Measurements from ENCODE around the gene USP6.
A peak's percentile ranks its signal among the peaks of the same experiment; 100 is the strongest.
"Not testable (repeated sequence)": the region's sequence is repeated elsewhere in the genome, so short reads cannot be mapped to it uniquely, and the experiment has no call there.

Gene USP6

DNA sequence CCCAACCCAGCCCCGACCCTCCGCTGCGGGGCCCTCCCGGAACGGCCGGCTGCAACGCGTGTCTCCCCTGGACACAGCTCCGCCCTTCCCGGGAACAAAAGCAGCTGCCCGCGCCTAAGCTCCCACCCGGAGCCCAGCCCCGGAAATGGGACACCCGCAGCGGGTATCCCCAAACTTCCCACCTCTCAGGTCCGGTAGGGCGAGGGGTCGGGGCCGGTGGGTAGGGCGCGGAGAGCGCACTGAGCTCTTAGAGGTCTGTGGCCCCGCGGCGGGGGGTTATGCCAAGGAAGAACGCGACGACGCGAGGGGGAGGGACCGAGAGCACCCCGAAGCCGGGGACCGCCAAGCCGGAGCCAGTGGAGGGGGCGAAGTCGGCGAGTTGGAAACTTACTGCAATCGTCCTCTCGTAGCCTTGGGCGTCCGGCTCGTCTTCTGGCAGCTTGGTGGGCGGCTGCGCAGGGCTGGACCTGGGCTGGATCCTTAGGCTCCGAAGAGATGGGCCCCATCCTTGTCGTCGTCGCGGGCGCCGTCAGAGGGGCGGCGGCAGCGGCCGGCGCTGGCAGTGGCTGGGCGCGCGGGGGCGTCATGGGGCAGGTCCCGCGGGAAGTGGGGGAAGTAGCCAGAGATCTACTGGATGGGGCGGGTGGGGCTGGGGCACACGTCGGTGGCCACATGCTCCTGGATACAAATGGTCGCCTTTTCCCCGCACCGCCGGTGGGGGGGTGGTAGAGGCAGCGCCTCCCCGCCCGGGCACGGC lies 6.9 kb downstream of the USP6 start:
- Histone ChIP-seq H3K4me2 (ENCODE audit: low read length, poor library complexity, severe bottlenecking) (peak overlapping the region; percentile 85), H2AFZ (ENCODE audit: low read depth, low read length) (peak overlapping the region; percentile 30), H2BK15ac (ENCODE audit: low read depth, poor library complexity, severe bottlenecking) (no peak overlapping the region), H3K23ac (ENCODE audit: low read length in 2 of 2) (peak overlapping the region in 1 of 2 experiments; percentile 56), H3K18ac (ENCODE audit: low read depth in 1 of 2, low read length in 2 of 2) (peak overlapping the region in 1 of 2 experiments; percentile 44), H4K91ac (ENCODE audit: low read length) (peak overlapping the region; percentile 68), H3K4me1 (ENCODE audit: control insufficient read depth, insufficient read depth, low read depth, low read length) (peaks cover 15% of the 10 kb centered on the region), H2BK120ac (ENCODE audit: low read depth, low read length) (no peak overlapping the region), H3K27me3 (ENCODE audit: control insufficient read depth in 1 of 2, insufficient read depth in 1 of 2, low read length in 2 of 2) (peaks cover 43 to 56% of the 10 kb centered on the region in 2 experiments), H2AK5ac (ENCODE audit: low read length, severe bottlenecking) (no peak overlapping the region), H3K79me1 (replicated peaks; ENCODE audit: low read length, poor library complexity, severe bottlenecking) (no peaks in the 10 kb centered on the region), H4K8ac (ENCODE audit: low read length) (peak overlapping the region; percentile 78), H3K14ac (ENCODE audit: low read length in 2 of 2) (no peak overlapping the region), H2BK5ac (ENCODE audit: low read depth, low read length, poor library complexity, severe bottlenecking) (no peak overlapping the region), H3K9me3 (ENCODE audit: control insufficient read depth, low read length) (peaks cover 7% of the 10 kb centered on the region), H3K4ac (ENCODE audit: low read depth in 1 of 2, low read length in 2 of 2) (peak overlapping the region in 1 of 2 experiments; percentile 19), H3K4me3 (ENCODE audit: insufficient read depth in 1 of 2, low read depth in 1 of 2, low read length in 2 of 2) (peak overlapping the region; percentile 60 to 68), H3K36me3 (ENCODE audit: control insufficient read depth in 1 of 2, insufficient read depth in 2 of 2, low read depth in 1 of 2, low read length in 2 of 2) (peaks cover 0 to 5% of the 10 kb centered on the region in 2 experiments), H2BK12ac (ENCODE audit: low read length in 2 of 2) (no peak overlapping the region), H3K9ac (ENCODE audit: low read length) (peak overlapping the region; percentile 55), H3K27ac (ENCODE audit: low read length, poor library complexity, severe bottlenecking) (no peak overlapping the region)
- WGBS = 4% methylated on average over 66 of the region's 75 CpGs
- peak; percentile 15 for DNase-seq

- Histone ChIP-seq H2BK120ac (ENCODE audit: low read depth, low read length) (no peak overlapping the region), H3K9me3 (ENCODE audit: control insufficient read depth, low read length) (peaks cover 2% of the 10 kb centered on the region), H2BK12ac (ENCODE audit: low read length in 2 of 2) (no peak overlapping the region), H3K79me1 (replicated peaks; ENCODE audit: low read length, poor library complexity, severe bottlenecking) (no peaks in the 10 kb centered on the region), H2BK15ac (ENCODE audit: low read depth, poor library complexity, severe bottlenecking) (no peak overlapping the region), H3K4me3 (ENCODE audit: insufficient read depth in 1 of 2, low read depth in 1 of 2, low read length in 2 of 2) (peak overlapping the region in 1 of 2 experiments; percentile 24), H2BK5ac (ENCODE audit: low read depth, low read length, poor library complexity, severe bottlenecking) (no peak overlapping the region), H2AK5ac (ENCODE audit: low read length, severe bottlenecking) (no peak overlapping the region), H3K27ac (ENCODE audit: low read length, poor library complexity, severe bottlenecking) (no peak overlapping the region), H3K18ac (ENCODE audit: low read depth in 1 of 2, low read length in 2 of 2) (peak overlapping the region in 1 of 2 experiments; percentile 44), H4K8ac (ENCODE audit: low read length) (no peak overlapping the region), H3K4me2 (ENCODE audit: low read length, poor library complexity, severe bottlenecking) (no peak overlapping the region), H4K91ac (ENCODE audit: low read length) (no peak overlapping the region), H2AFZ (ENCODE audit: low read depth, low read length) (peak overlapping the region; percentile 48), H3K4me1 (ENCODE audit: control insufficient read depth, insufficient read depth, low read depth, low read length) (peaks cover 15% of the 10 kb centered on the region), H3K4ac (ENCODE audit: low read depth in 1 of 2, low read length in 2 of 2) (no peak overlapping the region), H3K36me3 (ENCODE audit: control insufficient read depth in 1 of 2, insufficient read depth in 2 of 2, low read depth in 1 of 2, low read length in 2 of 2) (peaks cover 0 to 5% of the 10 kb centered on the region in 2 experiments), H3K23ac (ENCODE audit: low read length in 2 of 2) (peak overlapping the region in 1 of 2 experiments; percentile 70), H3K27me3 (ENCODE audit: control insufficient read depth in 1 of 2, insufficient read depth in 1 of 2, low read length in 2 of 2) (peaks cover 38 to 51% of the 10 kb centered on the region in 2 experiments), H3K14ac (ENCODE audit: low read length in 2 of 2) (peak overlapping the region in 1 of 2 experiments; percentile 5), H3K9ac (ENCODE audit: low read length) (no peak overlapping the region)
- no peak for DNase-seq
- WGBS = 71% methylated on average over 45 of the region's 53 CpGs
Observed at GRCh38 chr17:5123343-5124124, 7.7 kb downstream of the USP6 start.

GRCh38 chr17:5124125-5124760 lies 8.4 kb downstream of the USP6 start:
- H3K4me3 ChIP-seq (ENCODE audit: insufficient read depth in 1 of 2, low read depth in 1 of 2, low read length in 2 of 2); H3K4ac ChIP-seq (ENCODE audit: low read depth in 1 of 2, low read length in 2 of 2); H4K8ac ChIP-seq (ENCODE audit: low read length); H3K79me1 ChIP-seq (replicated peaks; ENCODE audit: low read length, poor library complexity, severe bottlenecking); H3K23ac ChIP-seq (ENCODE audit: low read length in 2 of 2); H3K36me3 ChIP-seq (ENCODE audit: control insufficient read depth in 1 of 2, insufficient read depth in 2 of 2, low read depth in 1 of 2, low read length in 2 of 2); H2BK12ac ChIP-seq (ENCODE audit: low read length in 2 of 2); H3K9ac ChIP-seq (ENCODE audit: low read length); H3K4me2 ChIP-seq (ENCODE audit: low read length, poor library complexity, severe bottlenecking); H2BK120ac ChIP-seq (ENCODE audit: low read depth, low read length); H2AK5ac ChIP-seq (ENCODE audit: low read length, severe bottlenecking); H4K91ac ChIP-seq (ENCODE audit: low read length); H3K27ac ChIP-seq (ENCODE audit: low read length, poor library complexity, severe bottlenecking); H2BK15ac ChIP-seq (ENCODE audit: low read depth, poor library complexity, severe bottlenecking); H2AFZ ChIP-seq (ENCODE audit: low read depth, low read length); H3K18ac ChIP-seq (ENCODE audit: low read depth in 1 of 2, low read length in 2 of 2); DNase-seq; H2BK5ac ChIP-seq (ENCODE audit: low read depth, low read length, poor library complexity, severe bottlenecking); H3K9me3 ChIP-seq (ENCODE audit: control insufficient read depth, low read length): not testable (repeated sequence)
- Histone ChIP-seq H3K4me1 (ENCODE audit: control insufficient read depth, insufficient read depth, low read depth, low read length) (peaks cover 15% of the 10 kb centered on the region), H3K27me3 (ENCODE audit: control insufficient read depth in 1 of 2, insufficient read depth in 1 of 2, low read length in 2 of 2) (peaks cover 36 to 50% of the 10 kb centered on the region in 2 experiments), H3K14ac (ENCODE audit: low read length in 2 of 2) (peak overlapping the region in 1 of 2 experiments; percentile 5)
- 82% methylated on average over 5 of the region's 5 CpGs for WGBS

Measured in mesenchymal stem cell (in vitro differentiated cells and primary cell).